GM19351 (cell line): ENCODE data around the gene NTN5.

Experiments
- ATAC-seq: cut with Tn5 transposase; IDR thresholded peaks from one replicate; pipeline ENCODE4 v1.9.1; 2021; ENCODE audit warnings: mild to moderate bottlenecking, moderate library complexity; ENCODE audit not compliant: unreplicated experiment

The NTN5 gene

GRCh38 chr19:48631225-48631624 lies 41.6 kb downstream of the NTN5 start:
- no peak for ATAC-seq

- ATAC-seq, result no peak
Observed at GRCh38 chr19:48630296-48631063, 42.3 kb downstream of the NTN5 start.

GRCh38 chr19:48629599-48630295 lies 43.1 kb downstream of the NTN5 start:
- no peak for ATAC-seq

GRCh38 chr19:48629297-48629598 lies 43.6 kb downstream of the NTN5 start:
- ATAC-seq, result no peak

- ATAC-seq, result no peak
Observed at GRCh38 chr19:48628486-48629296, 44.1 kb downstream of the NTN5 start.

GRCh38 chr19:48627865-48628314 lies 44.9 kb downstream of the NTN5 start:
- ATAC-seq, result no peak

GRCh38 chr19:48627201-48627864 lies 45.5 kb downstream of the NTN5 start:
- no peak for ATAC-seq

GRCh38 chr19:48625891-48626327 lies 46.9 kb downstream of the NTN5 start:
- ATAC-seq, result no peak

GRCh38 chr19:48624791-48625723 lies 47.8 kb downstream of the NTN5 start:
- ATAC-seq, result no peak

- ATAC-seq, result peak; percentile 71
Observed at GRCh38 chr19:48624067-48624594, 48.7 kb downstream of the NTN5 start.

- ATAC-seq, result no peak
Observed at GRCh38 chr19:48623556-48624066, 49.2 kb downstream of the NTN5 start.

- no peak for ATAC-seq
Observed at GRCh38 chr19:48619692-48620585, 52.9 kb downstream of the NTN5 start.

- peak; percentile 85 for ATAC-seq
Observed at GRCh38 chr19:48618916-48619691, 53.7 kb downstream of the NTN5 start, which contains the start of the genes RPL18 and SPHK2. Gene RPL18 (minus strand): TSS chr19:48619178. CDS start chr19:48619143, 35 bp downstream. Gene SPHK2 (plus strand): TSS chr19:48619506. CDS start chr19:48620515, 1,009 bp downstream.

GRCh38 chr19:48618278-48618915 lies 54.4 kb downstream of the NTN5 start:
- no peak for ATAC-seq

- ATAC-seq, result no peak
Observed at GRCh38 chr19:48617146-48617937, 55.5 kb downstream of the NTN5 start.

- no peak for ATAC-seq
Observed at GRCh38 chr19:48616491-48617056, 56.2 kb downstream of the NTN5 start.
